Esophagus (tissue), 2 donors: Measurements from ENCODE around the gene CDX1. TPM values are rescaled to one million over a fixed set of nuclear protein-coding genes. Genes with fewer than 3 reads are reported as not detected.

ENCODE experiments used
- H3K27ac ChIP-seq, 2 donors: one replicate each; pipeline ENCODE4 v1.5.1; 2013; ENCODE audit warnings: low read depth in 2 of 2, mild to moderate bottlenecking in 2 of 2, inconsistent platforms in 1 of 2, low read length in 1 of 2, moderate library complexity in 1 of 2
- H3K27me3 ChIP-seq, 2 donors: one replicate each; pipeline ENCODE4 v1.6.1; 2013; ENCODE audit warnings: low read length in 2 of 2, control low read depth in 1 of 2, mild to moderate bottlenecking in 1 of 2; ENCODE audit not compliant: insufficient read depth in 2 of 2, control insufficient read depth in 1 of 2
- H3K36me3 ChIP-seq, 2 donors: one replicate each; pipeline ENCODE4 v1.6.1; 2013; ENCODE audit warnings: low read length in 1 of 2; ENCODE audit not compliant: control insufficient read depth in 2 of 2, insufficient read depth in 2 of 2
- H3K4me1 ChIP-seq, 2 donors: one replicate each; pipeline ENCODE4 v1.6.1; 2013; ENCODE audit warnings: low read length in 1 of 2; ENCODE audit not compliant: control insufficient read depth in 2 of 2, insufficient read depth in 2 of 2
- H3K4me3 ChIP-seq, 2 donors: one replicate each; pipeline ENCODE4 v1.5.1; 2013; ENCODE audit warnings: low read length in 2 of 2, mild to moderate bottlenecking in 2 of 2, low read depth in 1 of 2, moderate library complexity in 1 of 2
- H3K9me3 ChIP-seq, 2 donors: one replicate each; pipeline ENCODE4 v1.6.1; 2013; ENCODE audit warnings: mild to moderate bottlenecking in 2 of 2, low read depth in 1 of 2, low read length in 1 of 2, moderate library complexity in 1 of 2; ENCODE audit not compliant: control insufficient read depth in 2 of 2, insufficient read depth in 1 of 2
- WGBS, 2 donors: extraction: QIAGEN DNeasy Blood & Tissue Kit; methylation state at CpG; one replicate each; pipeline ENCODE4 v1.1.7; 2013; 5-methylcytosine and 5-hydroxymethylcytosine counted together
- polyA plus RNA-seq, 2 donors: library from polyadenylated mRNA; stranded (reverse); fragments of 200-250 nt; gene quantifications; one replicate each; pipeline ENCODE4 v1.2.3, GENCODE V29; 2013
- donor health status: healthy with polysubstance abuse.
- donor health status: Bipolar disorder and iron deficiency.

CDX1 gene
- polyA plus RNA-seq, 2 donors, result 0.08 TPM; not detected in 1

GRCh38 chr5:150176745-150177477, 10.3 kb downstream of the CDX1 start:
- Histone ChIP-seq H3K9me3 (no peaks in the 10 kb centered on the region), H3K4me1 (peaks cover 0 to 2% of the 10 kb centered on the region in 2 donors), H3K36me3 (no peaks in the 10 kb centered on the region), H3K4me3 (no peak overlapping the region), H3K27me3 (no peaks in the 10 kb centered on the region), H3K27ac (no peak overlapping the region)
- WGBS, 2 donors, result 73 to 78% methylated on average over 8 of the region's 8 CpGs

GRCh38 chr5:150177721-150178120, 11.1 kb downstream of the CDX1 start:
- Histone ChIP-seq H3K9me3 (no peaks in the 10 kb centered on the region), H3K4me1 (peaks cover 0 to 2% of the 10 kb centered on the region in 2 donors), H3K27ac (no peak overlapping the region)

DNA sequence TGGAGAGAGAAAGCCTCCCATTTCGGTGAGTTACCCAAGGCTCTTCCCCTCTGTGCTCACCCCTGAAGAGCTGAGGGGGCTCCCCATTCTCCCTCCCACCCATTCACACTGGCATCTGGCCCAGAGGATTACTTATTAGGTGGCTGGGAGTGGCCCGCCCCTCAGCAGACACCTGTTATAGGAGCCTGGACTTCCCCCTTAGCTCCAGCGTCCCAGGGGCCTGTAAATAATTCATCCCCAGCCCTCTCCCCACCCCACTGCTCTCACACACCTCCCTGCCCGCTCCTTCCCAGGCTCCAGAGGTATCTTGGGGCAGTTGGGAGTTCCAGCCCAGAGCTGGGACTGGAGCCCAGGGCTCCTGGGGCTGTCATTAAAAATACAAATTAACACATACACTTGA, 11.7 kb downstream of the CDX1 start:
- 39 to 56% methylated on average over 4 of the region's 4 CpGs for WGBS, 2 donors
- Histone ChIP-seq H3K27ac (no peak overlapping the region), H3K9me3 (no peaks in the 10 kb centered on the region), H3K4me3 (no peak overlapping the region), H3K4me1 (peaks cover 0 to 2% of the 10 kb centered on the region in 2 donors), H3K27me3 (no peaks in the 10 kb centered on the region), H3K36me3 (no peaks in the 10 kb centered on the region)

More at GRCh38 chr5:150177721-150178120, 11.1 kb downstream of the CDX1 start:
- no peaks in the 10 kb centered on the region for H3K27me3 ChIP-seq
- 70 to 74% methylated on average over 4 of the region's 4 CpGs for WGBS, 2 donors
- H3K36me3 ChIP-seq, result no peaks in the 10 kb centered on the region
- H3K4me3 ChIP-seq, result no peak overlapping the region

DNA sequence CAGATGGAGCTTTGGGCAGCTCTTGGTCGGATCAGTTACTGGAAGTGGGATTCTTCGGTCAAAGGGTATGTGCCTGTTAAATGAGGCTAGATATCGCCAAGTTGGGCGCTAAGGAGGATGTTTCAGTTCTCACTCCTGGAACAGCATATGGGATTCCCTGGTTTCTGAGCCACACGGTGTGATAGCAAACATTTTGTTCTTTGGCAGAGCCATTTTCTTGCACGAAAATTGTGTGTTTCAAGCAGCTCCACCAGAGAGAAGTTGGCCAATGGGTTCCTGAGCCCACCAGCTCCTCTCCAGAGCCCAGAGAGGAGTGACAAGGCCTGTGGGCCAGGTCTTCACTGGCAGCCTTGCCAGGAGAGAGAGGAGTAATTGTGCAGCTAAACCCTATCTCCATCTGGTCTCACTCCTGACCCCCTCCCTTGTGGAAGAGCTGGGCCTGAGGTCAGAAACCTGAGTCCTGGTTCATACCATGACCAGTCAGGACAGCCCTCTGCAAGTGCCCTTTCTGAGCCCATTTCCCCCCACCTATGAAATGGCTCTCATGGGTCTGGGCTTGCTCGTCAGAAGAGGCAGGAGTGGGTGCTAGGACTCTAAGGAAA, 12.5 kb downstream of the CDX1 start:
- Histone ChIP-seq H3K4me1 (peaks cover 0 to 2% of the 10 kb centered on the region in 2 donors), H3K4me3 (no peak overlapping the region), H3K36me3 (no peaks in the 10 kb centered on the region), H3K27ac (peak overlapping the region in 1 of 2 donors; percentile 75), H3K27me3 (no peaks in the 10 kb centered on the region), H3K9me3 (no peaks in the 10 kb centered on the region)
- 89 to 90% methylated on average over 7 of the region's 7 CpGs for WGBS, 2 donors

- no peaks in the 10 kb centered on the region for H3K27me3 ChIP-seq
- peaks cover 0 to 2% of the 10 kb centered on the region in 2 donors for H3K4me1 ChIP-seq
- WGBS, 2 donors, result 61 to 62% methylated on average over 18 of the region's 18 CpGs
- no peak overlapping the region for H3K4me3 ChIP-seq
- H3K9me3 ChIP-seq, result no peaks in the 10 kb centered on the region
- H3K36me3 ChIP-seq, result no peaks in the 10 kb centered on the region
- peak overlapping the region; percentile 72 to 75 for H3K27ac ChIP-seq
Observed at GRCh38 chr5:150180241-150181026, 13.9 kb downstream of the CDX1 start.

DNA sequence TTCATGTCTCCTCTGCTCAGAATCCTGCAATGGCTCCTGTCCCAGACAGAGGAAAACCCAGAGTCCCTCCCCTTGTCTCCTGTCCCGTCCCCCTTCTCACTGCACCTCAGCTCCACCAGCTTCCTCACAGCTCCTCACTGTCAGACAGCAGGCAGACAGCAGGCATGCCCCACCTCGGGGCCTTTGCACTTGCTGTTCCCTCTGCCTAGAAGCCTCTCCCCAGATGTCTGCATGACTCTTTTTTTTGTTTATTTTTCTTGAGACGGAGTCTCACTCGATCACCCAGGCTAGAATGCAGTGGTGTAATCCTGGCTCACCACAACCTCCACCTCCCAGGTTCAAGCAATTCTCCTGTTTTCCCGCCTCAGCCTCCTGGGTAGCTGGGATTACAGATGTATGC, 14.4 kb downstream of the CDX1 start:
- no peaks in the 10 kb centered on the region for H3K36me3 ChIP-seq

DNA sequence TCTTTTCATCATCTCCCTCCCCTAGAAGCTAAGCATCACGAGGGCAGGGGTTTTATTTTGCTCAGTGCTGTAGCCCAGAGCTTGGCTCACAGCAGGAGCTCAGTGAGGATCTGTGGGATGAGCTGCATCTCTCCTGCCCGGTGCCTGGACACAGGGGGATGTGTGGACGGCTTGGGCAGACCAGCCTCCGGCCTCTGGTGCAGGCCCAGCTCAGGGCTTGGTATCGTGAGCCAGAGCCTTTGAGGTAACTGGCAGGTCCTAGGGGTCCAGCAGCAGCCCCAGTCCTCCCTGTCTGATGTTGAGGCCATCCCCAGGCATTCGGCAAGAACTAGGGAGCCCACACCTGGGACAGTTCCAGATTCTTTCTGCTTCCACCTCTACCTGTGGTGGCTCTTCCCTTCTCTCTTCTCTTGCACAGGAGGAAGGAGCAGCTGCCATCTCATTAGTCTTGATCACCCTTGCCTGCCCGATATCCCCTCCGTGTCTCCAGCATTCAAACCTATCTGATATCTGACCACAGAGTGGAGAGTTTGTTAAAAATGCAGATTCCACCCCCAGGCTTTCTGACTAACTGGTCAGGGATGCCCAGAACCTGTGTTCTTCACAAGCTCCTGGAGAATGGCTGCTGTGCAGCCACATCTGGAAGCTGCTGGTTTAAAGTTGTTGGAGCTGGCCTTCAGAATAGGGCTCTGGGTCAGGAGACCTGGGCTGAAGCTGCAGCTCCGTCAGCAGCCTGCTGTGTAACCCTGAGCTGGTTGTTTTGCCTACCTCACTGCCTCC, 15.4 kb downstream of the CDX1 start:
- Histone ChIP-seq H3K27me3 (no peaks in the 10 kb centered on the region), H3K36me3 (no peaks in the 10 kb centered on the region), H3K27ac (no peak overlapping the region), H3K4me3 (no peak overlapping the region), H3K9me3 (no peaks in the 10 kb centered on the region), H3K4me1 (peaks cover 0 to 2% of the 10 kb centered on the region in 2 donors)
- 81 to 90% methylated on average over 9 of the region's 9 CpGs for WGBS, 2 donors

More for the DNA sequence above, 14.4 kb downstream of the CDX1 start:
- WGBS, 2 donors, result 61 to 63% methylated on average over 5 of the region's 5 CpGs
- Histone ChIP-seq H3K9me3 (no peaks in the 10 kb centered on the region), H3K4me3 (no peak overlapping the region), H3K27me3 (no peaks in the 10 kb centered on the region), H3K4me1 (peaks cover 0 to 2% of the 10 kb centered on the region in 2 donors), H3K27ac (peak overlapping the region; percentile 72 to 75)

GRCh38 chr5:150182774-150183173, 16.2 kb downstream of the CDX1 start:
- no peaks in the 10 kb centered on the region for H3K9me3 ChIP-seq
- WGBS, 2 donors, result 79 to 90% methylated on average over 10 of the region's 10 CpGs
- H3K27ac ChIP-seq, result no peak overlapping the region
- peaks cover 0 to 2% of the 10 kb centered on the region in 2 donors for H3K4me1 ChIP-seq
- H3K4me3 ChIP-seq, result no peak overlapping the region
- H3K36me3 ChIP-seq, result no peaks in the 10 kb centered on the region
- H3K27me3 ChIP-seq, result no peaks in the 10 kb centered on the region

GRCh38 chr5:150183436-150183835, 16.9 kb downstream of the CDX1 start:
- Histone ChIP-seq H3K4me1 (peaks cover 0 to 2% of the 10 kb centered on the region in 2 donors), H3K4me3 (no peak overlapping the region), H3K9me3 (no peaks in the 10 kb centered on the region), H3K27me3 (no peaks in the 10 kb centered on the region), H3K36me3 (no peaks in the 10 kb centered on the region), H3K27ac (no peak overlapping the region)
- WGBS, 2 donors, result 94 to 95% methylated on average over 12 of the region's 12 CpGs
